Pancreas (tissue), 10 donors: ENCODE data around the gene NAV1. TPM values are rescaled to one million over a fixed set of nuclear protein-coding genes. Genes with fewer than 3 reads are reported as not detected.
A peak's percentile ranks its signal among the peaks of the same experiment; 100 is the strongest.
"Not testable (repeated sequence)": the region's sequence is repeated elsewhere in the genome, so short reads cannot be mapped to it uniquely, and the experiment has no call there.

Experiments
- ATAC-seq, 4 donors: fragments of 200-7000 bp; cut with Tn5 transposase; one replicate each; pipeline versions ENCODE4 v1.8.0 to v1.9.1; 2020; ENCODE audit warnings: mild to moderate bottlenecking in 4 of 4, moderate library complexity in 4 of 4
- DNase-seq, 6 donors: peaks; one replicate each; pipeline ENCODE4 v3.0.0-alpha.2; 2020
- FAIRE-seq: peaks from 2 replicates; lab custom pipeline; 2012; peaks lifted over from hg19 to GRCh38; lab: Jason Lieb, UNC
- H3K27ac ChIP-seq, 4 donors: fragments of 200-600 bp; sonication (generic); 1 replicate in 3 of 4; 2 replicates in 1 of 4; pipeline versions ENCODE4 v1.5.0 to v1.8.0; 2020
- H3K27me3 ChIP-seq, 4 donors: fragments of 200-600 bp; one replicate each; pipeline ENCODE4 v1.8.0; 2021
- H3K36me3 ChIP-seq, 3 donors: fragments of 200-600 bp; sonication (generic) in 1 of 3; one replicate each; pipeline versions ENCODE4 v1.5.0 to v1.8.0; 2020 to 2021
- H3K4me1 ChIP-seq, 3 donors: fragments of 200-600 bp; one replicate each; pipeline ENCODE4 v1.8.0; 2021
- H3K4me3 ChIP-seq, 4 donors: fragments of 200-600 bp; sonication (generic) in 2 of 4; one replicate each; pipeline versions ENCODE4 v1.5.0 to v1.8.0; 2020 to 2021
- H3K9me3 ChIP-seq, 4 donors: fragments of 200-600 bp; one replicate each; pipeline ENCODE4 v1.8.0; 2021
- WGBS, 2 donors: extraction: QIAGEN DNeasy Blood & Tissue Kit; methylation state at CpG; one replicate each; pipeline ENCODE4 v1.1.7; 2013; 5-methylcytosine and 5-hydroxymethylcytosine counted together
- intact Hi-C, 3 donors: fragments of 100-400 bp; cut with DNase I; formaldehyde crosslinking; loops; one replicate each; pipeline versions ENCODE4 v1.11.1 to v1.14.2; 2022
- polyA plus RNA-seq, 2 donors: library from polyadenylated mRNA; stranded (reverse); fragments of 200-250 nt; gene quantifications; one replicate each; pipeline ENCODE4 v1.2.3, GENCODE V29; 2013
- total RNA-seq, 6 donors: library from RNA; stranded (reverse); fragmentation: NEBNext Ultra II Directional in 4 of 6; extraction: Animal tissue kit (Norgen Biotek cat#: 25700) in 4 of 6; gene quantifications; one replicate each; pipeline versions ENCODE4 v1.2.1 to v1.2.4, GENCODE V29; 2021 to 2023
- TF ChIP-seq, protein P1 (sequence below), 4 donors: fragments of 200-600 bp; sonication (generic) in 3 of 4; IDR thresholded peaks; one replicate each; pipeline versions ENCODE4 v1.5.0 to v1.8.0; 2021; ENCODE audit warnings: antibody characterized with exemption in 4 of 4
- donor health status: healthy with polysubstance abuse.
- donor health status: DM: no; HTN: no; CAD: no; lungs with moderate emphysema.
- donor health status: DM: no; HTN: no; CAD: no.
- donor health status: control.
- donor health status: control.
- donor health status: Bipolar disorder and iron deficiency.
- donor health status: DM: yes; HTN: yes; CAD: no.
- donor health status: DM: no; HTN: no; CAD: no.
- donor health status: DM: no; HTN: no; CAD: no.
- donor health status: DM: yes; HTN: yes; CAD: no.

The NAV1 gene
- total and polyA plus RNA-seq, 8 donors, result 5.6 to 13.6 (median 7.3) TPM

DNA sequence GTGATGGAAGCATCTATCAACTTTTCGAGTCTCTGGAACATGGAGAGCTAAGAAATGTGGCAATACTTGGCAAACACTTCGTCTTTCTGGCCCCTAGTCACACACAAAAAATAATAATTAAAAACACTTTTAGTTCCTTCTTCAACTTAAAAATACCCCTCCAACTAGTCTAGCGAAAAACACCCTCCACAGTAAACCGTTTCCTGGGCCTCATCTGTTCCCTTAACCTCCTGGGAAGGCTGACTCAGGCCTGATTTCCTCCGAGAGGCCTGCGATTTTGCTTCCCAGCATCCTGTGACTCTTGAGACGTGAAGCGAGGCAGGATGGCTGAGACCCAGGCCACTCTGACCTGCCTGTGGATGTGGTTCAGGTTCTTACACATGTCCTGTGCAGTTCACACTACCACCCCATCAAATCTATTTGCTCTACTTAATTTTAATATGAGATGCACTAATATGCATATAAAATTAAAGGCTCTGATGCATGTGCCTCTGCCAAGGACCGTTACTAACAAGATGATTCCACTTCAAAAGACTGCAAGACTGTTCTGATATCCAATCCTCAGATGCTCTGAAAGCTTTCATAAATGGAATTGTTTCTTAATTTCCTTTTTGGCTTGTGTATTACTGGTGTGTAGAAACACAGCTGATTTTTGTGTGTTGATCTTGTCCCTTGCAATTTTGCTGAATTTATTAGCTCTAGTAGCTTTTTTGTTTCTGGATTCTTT lies 3.5 kb downstream of the NAV1 start:
- no peak overlapping the region for H3K4me3 ChIP-seq
- no peak for ATAC-seq

DNA sequence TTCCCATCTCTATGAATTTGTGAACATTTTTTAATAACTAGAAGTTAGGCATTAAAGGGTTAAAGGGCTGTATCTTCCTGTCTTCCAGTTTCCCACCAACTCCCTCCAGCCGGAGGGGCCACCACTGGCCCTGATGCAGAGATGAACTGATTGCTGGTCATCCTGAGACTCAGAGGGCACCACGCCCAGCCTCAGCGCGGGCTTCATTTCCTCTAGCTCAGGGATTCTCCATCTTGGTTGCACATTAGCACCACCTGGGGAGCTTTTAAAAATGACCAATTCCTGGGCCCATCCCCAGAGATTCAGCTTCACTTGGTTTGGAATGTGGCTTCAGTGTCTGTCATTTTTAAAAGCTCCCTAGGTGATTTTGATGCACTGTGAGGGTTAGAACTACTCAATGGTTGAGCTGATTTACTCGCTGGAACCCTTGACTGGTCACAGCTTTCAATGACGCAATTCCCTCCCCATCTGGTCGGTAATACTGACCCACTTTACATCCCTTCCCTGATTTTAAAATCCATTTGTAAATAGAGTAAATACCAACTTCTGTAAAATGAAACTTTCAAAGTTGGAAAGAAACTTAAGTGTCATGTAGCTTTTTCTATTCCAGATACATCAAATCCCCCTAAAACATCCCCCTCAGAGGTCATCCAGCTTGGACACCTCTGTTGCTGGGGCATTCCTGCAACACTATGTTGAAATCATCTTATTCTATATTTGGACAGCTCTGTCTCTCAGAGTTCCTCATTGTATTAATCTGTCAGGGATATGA lies 5.1 kb downstream of the NAV1 start:
- Histone ChIP-seq H3K9me3 (no peaks in the 10 kb centered on the region), H3K27ac (no peak overlapping the region), H3K4me3 (no peak overlapping the region), H3K4me1 (peaks cover 0 to 5% (median 3%) of the 10 kb centered on the region in 3 donors), H3K36me3 (no peaks in the 10 kb centered on the region), H3K27me3 (no peaks in the 10 kb centered on the region)
- 80 to 82% methylated on average over 7 of the region's 7 CpGs for WGBS, 2 donors
- peak in 1 of 6 donors; percentile 1 for DNase-seq
- FAIRE-seq, result no peak
- ATAC-seq, result no peak
- TF ChIP-seq, protein P1, sequence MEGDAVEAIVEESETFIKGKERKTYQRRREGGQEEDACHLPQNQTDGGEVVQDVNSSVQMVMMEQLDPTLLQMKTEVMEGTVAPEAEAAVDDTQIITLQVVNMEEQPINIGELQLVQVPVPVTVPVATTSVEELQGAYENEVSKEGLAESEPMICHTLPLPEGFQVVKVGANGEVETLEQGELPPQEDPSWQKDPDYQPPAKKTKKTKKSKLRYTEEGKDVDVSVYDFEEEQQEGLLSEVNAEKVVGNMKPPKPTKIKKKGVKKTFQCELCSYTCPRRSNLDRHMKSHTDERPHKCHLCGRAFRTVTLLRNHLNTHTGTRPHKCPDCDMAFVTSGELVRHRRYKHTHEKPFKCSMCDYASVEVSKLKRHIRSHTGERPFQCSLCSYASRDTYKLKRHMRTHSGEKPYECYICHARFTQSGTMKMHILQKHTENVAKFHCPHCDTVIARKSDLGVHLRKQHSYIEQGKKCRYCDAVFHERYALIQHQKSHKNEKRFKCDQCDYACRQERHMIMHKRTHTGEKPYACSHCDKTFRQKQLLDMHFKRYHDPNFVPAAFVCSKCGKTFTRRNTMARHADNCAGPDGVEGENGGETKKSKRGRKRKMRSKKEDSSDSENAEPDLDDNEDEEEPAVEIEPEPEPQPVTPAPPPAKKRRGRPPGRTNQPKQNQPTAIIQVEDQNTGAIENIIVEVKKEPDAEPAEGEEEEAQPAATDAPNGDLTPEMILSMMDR (IDR thresholded peaks at IDR 0.05), result no peak
- intact Hi-C loops, result no loop called here

More for the DNA sequence above, 3.5 kb downstream of the NAV1 start:
- TF ChIP-seq, protein P1 (IDR thresholded peaks at IDR 0.05), result no peak
- FAIRE-seq (no peak), DNase-seq (no peak)
- no peaks in the 10 kb centered on the region for H3K36me3 ChIP-seq
- intact Hi-C loops, result no loop called here
- H3K4me1 ChIP-seq, result peaks cover 0 to 5% (median 3%) of the 10 kb centered on the region in 3 donors
- H3K27me3 ChIP-seq, result no peaks in the 10 kb centered on the region
- H3K9me3 ChIP-seq, result no peaks in the 10 kb centered on the region
- H3K27ac ChIP-seq, result peak overlapping the region in 2 of 4 donors; percentile 17 to 32
- WGBS, 2 donors, result 79 to 83% methylated on average over 9 of the region's 9 CpGs

DNA sequence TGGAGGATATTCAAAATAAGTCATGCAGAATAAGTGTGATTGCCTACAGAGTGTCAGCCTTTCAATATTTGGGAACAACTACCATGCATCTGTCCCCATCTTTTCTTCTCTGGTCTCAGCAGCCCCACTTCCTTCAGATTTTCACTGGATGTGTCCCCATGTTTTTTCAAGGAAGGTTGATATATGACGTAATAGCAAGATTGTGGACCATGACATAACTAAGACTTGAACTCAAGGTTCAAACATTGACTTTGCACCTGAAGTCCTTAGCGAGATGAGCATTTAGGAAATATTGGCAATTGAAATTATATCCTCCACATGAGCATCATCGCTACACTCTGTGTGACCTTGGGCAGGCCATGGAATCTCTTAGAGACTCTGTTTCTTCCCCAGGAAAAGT lies 5.8 kb downstream of the NAV1 start:
- TF ChIP-seq, protein P1 (IDR thresholded peaks at IDR 0.05), result no peak
- peaks cover 0 to under 1% (median 0%) of the 10 kb centered on the region in 3 donors for H3K4me1 ChIP-seq
- intact Hi-C loops, result no loop called here
- H3K27ac ChIP-seq, result no peak overlapping the region
- FAIRE-seq, result no peak
- no peaks in the 10 kb centered on the region for H3K36me3 ChIP-seq
- no peak overlapping the region for H3K4me3 ChIP-seq
- 94 to 95% methylated on average over 3 of the region's 3 CpGs for WGBS, 2 donors
- DNase-seq, result no peak
- H3K27me3 ChIP-seq, result no peaks in the 10 kb centered on the region
- no peak for ATAC-seq
- H3K9me3 ChIP-seq, result no peaks in the 10 kb centered on the region

DNA sequence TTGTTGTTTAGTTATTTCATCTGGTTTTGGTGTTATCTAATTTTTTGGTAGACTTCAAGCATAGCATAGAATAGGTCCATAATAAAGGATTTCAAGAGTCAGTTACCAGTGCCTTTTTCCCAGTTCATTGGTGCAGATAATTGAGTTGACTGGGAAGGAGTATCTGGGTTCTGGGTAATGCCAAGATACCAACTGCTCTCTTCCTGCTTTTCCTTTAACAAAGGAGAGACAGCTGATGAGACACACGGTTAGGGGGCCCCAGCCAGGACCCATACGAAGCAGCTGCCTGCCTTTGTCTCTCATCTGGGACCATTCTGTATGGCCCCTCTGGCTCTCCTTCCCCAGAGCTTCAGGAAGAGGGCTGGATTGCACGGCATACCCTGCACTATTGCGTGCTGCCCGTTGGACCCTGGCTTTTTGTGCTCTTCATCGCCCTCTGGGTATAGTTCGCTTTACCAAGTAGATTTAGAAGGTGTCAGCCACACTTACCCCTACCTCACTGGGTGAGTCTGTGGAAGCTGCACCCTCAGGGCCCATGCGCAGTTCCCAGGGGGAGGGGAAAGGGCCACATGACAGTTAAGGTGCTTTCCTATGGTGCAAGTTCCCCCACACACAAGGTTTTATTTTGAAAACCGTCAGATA lies 7.0 kb downstream of the NAV1 start:
- Histone ChIP-seq H3K36me3 (no peaks in the 10 kb centered on the region), H3K27ac (no peak overlapping the region), H3K9me3 (no peaks in the 10 kb centered on the region), H3K4me1 (no peaks in the 10 kb centered on the region), H3K27me3 (no peaks in the 10 kb centered on the region), H3K4me3 (no peak overlapping the region)
- WGBS, 2 donors, result 57 to 60% methylated on average over 9 of the region's 9 CpGs
- TF ChIP-seq, protein P1 (IDR thresholded peaks at IDR 0.05), result no peak
- ATAC-seq (peak in 3 of 4 donors; percentile 46 to 65 (median 54)), FAIRE-seq (no peak), DNase-seq (no peak)
- intact Hi-C loops, result no loop called here

DNA sequence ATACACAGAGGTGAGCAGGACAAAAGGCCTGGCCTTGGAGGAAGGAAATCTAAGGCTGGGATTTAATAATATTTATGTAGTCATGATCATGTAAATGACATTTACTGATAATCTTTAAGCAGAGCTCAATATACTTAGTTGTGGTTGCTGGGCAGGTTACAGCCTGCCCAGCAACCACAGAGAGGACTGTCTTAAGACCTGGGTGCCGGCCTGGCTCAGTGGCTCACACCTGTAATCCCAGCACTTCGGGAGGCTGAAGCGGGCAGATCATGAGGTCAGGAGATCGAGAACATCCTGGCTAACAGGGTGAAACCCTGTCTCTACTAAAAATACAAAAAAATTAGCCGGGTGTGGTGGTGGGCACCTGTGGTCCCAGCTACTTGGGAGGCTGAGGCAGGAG lies 10.6 kb downstream of the NAV1 start:
- H3K4me3 ChIP-seq, DNase-seq, H3K36me3 ChIP-seq, H3K9me3 ChIP-seq, FAIRE-seq, ATAC-seq, H3K27me3 ChIP-seq, H3K4me1 ChIP-seq, intact Hi-C loops, H3K27ac ChIP-seq: not testable (repeated sequence)
- 95 to 96% methylated on average over 5 of the region's 5 CpGs for WGBS, 2 donors
